HT-29 (cell line): ENCODE data around the gene RIBC1. TPM values are rescaled to one million over a fixed set of nuclear protein-coding genes. Genes with fewer than 3 reads are reported as not detected.
"Not testable (repeated sequence)": the region's sequence is repeated elsewhere in the genome, so short reads cannot be mapped to it uniquely, and the experiment has no call there.

Experiments used
- DNase-seq: peaks from one replicate; pipeline ENCODE4 v3.0.0-alpha.2; 2015; ENCODE audit warnings: low spot score
- total RNA-seq: library from RNA; depleted of rRNA; stranded (reverse); fragments of >200 nt; shearing (Covaris generic); gene quantifications from 2 replicates; pipeline ENCODE4 v1.2.3, GENCODE V29; 2014; rRNA removed

Gene RIBC1
- total RNA-seq = 2.6 and 3.4 TPM in 2 replicates

DNA sequence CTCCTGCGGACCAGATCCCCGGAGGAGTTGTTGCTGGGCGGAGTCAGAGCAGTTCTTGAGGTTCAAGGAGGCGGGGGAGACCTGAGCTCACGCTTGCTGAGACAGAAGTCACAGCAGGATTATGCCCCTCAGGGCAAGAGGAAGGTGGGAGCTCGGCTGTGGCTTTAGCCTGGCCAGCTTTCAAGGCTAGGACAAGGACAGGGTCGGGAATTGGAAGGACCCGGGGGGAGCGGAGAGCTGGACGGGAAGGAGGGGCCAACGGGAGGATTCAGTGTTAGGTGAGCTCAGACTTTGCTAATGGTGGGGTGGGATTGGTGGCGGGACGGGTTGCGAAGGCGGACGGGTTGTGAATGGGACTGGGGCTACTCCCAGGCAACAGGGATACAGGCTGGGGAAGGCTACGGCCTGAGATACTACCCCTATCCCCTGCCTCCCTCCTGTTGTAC, at the start of gene RIBC1:
RIBC1 (plus strand) TSS at position 13 of the 446 bp plus-strand sequence. CDS start 3,404 bp downstream, outside the sequence.
- no peak for DNase-seq

DNA sequence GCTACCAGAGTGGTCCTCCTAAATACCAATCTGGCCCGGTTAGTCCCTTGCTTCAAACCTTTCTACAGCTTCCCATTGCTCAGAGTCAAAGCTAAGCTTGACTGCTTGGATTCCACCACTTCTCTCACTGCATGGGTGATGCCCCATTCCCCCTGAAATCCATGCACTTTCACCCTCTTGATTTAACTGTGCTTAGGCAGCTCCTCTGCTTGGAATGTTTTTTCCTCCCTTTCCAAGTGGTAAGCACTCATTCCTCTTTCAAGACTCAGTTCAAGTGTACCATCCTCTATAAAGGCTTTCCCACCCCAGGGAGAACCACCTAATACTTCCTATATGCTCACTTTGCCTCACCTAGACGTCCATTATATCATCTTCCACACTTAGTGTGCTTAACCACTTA, 49.4 kb upstream of the RIBC1 start:
- no peak for DNase-seq

DNA sequence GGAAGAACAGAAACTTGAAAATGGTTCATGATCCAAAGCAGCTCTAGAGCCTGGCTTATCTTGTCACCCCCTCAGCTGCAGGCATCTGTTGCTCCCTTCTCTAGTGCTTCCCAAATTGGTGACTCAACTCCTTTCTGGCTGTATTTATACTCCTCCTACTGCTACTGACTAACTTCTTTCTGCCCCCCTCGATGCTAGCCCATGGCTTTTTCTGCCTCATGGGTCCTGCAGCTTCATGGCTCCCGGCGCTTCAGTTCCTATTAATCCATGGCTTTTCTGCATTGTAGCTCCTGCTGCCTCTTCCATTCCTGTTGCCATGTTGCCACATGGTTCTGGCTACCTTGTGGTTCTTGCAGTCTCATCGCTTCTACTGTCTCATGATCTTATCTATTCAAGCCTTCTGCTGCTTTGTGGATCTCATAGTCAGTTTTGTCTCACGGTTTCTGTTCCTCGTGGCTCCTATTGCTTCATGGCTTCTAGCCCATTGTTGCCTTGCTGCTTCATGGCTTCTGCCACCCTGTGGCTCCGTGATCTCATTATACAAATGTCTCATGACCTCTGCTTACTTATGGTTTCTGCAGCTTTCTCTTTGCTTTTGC, 48.4 kb upstream of the RIBC1 start:
- DNase-seq = no peak

DNA sequence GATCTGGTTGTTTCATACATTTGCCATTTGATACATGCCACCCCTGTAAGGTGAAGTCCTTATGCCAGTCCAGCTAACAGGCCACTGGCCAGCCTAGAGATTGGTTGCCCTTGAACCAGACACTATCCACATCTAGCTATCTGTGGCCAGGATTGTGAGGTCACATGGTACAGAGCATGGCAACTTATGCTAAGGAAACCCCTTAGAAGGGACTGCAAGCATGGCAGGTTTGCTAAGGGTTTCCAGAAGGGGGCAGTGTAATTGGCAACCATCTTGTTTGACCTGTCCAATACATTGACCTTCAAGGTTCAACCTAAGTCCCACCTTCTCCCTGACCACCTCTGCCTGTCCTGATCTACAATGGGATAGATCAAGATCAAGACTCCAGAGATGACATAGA, 47.8 kb upstream of the RIBC1 start:
- no peak for DNase-seq

DNA sequence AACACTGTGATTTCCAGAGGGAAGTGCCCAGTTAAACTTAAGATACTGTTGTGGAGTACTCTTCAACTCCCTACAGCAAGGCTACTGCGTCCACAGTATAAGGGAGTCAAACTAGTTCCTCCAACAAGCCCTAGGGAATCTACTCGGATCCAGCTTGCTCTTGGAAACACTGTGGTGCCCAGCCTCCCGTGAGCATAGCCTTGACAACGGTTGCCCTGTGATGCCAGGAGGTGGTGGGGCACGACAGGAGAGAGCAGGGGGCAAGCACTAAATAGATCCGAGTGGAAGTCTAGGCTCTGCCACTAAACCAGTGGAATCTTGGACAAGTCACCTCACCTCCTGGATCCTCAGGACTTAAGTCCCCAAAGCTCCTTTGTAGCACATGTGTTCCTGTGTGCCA, 45.8 kb upstream of the RIBC1 start:
- DNase-seq = no peak

DNA sequence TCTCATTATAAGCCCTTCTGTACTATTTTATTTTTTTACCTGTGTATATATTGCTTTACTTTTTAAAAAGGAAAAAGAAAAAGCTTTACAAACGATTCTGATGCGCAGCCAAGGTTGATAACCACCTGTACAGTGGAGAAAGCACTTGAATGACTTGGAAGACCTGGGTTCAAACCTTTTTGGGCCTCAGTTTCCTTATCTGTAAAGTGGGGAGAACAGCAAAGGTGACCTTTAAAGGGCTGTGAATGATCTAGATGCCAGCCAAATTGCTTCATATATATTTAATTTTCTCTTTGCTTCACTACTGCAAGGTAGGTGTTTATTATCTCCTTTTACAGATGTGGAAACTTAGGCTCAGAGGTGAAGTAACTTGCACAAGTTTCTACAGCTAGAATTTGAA, 45.2 kb upstream of the RIBC1 start:
- no peak for DNase-seq

DNA sequence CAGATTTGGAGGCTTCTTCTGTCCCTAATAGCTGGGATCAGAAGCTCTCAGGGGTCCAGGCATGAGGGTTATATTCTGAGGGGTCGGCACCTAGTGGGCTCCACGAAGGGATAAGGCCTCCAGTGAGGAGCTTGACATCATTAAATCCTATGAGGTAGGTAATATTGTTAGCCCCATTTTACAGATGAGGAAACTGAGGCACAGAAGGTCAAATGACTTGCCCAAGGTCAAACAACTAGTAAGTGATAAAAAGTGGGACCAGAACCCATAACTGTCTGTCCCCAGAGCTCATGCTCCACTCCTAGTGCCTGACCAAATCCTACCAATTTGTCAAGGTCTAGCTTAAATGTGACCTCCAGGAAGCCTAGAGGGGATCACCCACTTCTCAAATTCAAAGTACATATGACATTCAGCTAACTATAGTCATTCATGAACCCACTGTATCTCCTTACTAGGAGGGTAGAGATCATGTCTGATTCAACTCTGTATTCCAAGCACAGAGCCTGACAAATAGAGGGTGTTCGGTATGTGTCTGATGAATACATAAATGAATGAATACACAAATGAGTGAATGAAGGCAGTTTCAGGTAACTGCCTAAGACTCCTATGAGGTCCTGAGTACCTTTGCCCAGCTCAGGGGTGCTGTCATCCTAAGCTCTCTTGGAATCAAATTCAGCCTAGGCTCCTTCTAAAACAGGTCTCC, 43.5 kb upstream of the RIBC1 start:
- DNase-seq = no peak

DNA sequence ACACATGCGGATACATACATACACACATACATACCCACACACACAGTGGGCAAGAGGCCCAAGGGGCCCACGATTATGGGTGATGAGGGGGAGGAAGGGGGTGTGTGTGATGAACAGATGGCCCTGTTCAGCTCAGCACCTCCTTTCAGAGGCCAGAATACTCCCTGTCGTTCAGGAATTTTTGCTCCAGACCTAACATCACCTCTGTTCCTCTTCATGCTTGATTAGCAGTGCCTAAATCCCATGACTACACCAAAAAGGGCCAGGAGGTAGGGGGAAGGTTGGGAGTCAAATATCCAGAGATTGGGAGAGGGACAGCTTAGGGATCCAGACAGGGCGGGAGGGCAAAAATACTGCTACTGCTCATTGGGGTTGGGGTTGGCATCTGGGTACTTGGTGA, 42.9 kb upstream of the RIBC1 start:
- no peak for DNase-seq

DNA sequence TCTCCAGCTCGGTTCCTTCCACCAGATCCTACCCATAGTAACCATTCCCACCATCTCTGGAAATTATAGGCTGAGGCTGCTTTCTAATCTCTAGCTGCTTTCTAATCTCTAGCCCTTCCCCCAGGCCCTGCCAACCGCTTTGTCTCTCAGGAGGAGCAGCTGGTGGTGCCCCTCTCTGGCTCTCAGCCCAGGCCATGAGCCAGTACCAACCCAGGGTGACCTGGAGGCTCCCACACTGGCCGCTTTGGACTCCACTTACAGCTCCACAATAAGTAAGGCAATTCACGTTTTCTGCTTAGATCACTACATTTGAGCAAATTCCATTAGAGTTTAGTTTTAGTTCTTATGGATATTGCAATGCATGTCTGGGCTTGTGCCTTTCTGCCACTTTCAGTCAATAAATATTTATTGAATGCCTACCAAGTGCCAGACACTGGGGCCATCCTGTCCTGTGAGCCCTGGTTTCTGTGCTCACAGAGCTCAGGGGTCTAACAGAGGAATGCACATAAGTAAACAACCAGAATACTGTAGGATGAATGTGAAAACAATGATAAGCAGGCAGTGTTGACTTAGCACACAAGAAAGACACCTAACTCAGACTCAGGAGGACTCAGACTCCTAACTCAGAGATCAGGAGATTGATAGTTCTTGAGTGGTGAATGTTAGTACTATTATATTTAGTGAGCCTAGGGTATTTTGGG, 39.1 kb upstream of the RIBC1 start:
- DNase-seq = no peak

DNA sequence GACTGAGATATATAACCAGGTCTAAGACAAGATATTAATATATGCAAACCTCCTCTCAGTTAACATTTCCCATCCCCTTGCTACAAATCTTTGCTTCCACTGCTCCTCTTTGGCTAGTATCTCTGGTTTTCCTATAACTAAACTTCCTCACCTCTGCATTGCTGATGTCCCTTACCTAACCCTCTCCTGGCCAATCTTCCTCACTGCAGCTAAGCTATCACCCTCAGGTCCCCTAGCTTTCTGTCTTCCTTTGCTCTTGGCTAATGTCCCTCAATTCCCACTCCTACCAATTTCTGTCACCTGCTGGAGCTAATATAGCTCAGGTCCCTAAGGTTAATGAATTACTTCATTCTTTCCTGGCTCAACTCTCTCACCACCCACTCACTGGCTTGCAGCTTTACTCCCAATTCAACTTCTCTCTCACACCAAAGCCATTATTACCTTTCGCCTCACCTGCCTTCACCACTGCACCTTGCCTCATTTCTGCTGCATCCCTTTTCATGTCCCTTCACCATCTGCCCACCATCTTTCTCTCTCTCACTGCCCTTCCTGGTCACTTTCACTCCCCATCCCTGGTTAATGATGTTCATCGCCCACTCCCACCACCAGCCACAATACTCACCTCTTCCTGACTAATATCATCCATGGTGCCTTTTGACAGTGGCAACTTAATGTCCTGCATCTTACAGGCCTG, 26.9 kb upstream of the RIBC1 start:
- DNase-seq = no peak

DNA sequence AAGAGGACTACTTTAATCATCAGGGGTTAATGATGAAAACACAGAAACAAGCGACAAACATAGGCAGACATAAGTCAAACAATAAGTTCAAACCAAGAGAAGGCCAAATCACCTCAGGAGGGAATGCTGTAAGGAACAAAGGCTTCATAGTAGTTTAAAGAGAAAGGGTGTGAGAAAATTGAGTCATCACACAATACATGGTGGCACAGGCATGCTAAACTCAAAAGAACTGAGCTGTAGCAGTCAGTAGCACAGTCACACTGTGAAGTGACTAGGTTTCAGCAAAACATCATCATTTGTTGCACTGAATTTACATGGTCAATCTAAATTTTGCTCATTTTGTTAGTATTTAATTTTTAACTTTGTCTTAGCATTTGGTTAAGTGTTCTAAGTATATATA, 24.5 kb upstream of the RIBC1 start:
- no peak for DNase-seq

DNA sequence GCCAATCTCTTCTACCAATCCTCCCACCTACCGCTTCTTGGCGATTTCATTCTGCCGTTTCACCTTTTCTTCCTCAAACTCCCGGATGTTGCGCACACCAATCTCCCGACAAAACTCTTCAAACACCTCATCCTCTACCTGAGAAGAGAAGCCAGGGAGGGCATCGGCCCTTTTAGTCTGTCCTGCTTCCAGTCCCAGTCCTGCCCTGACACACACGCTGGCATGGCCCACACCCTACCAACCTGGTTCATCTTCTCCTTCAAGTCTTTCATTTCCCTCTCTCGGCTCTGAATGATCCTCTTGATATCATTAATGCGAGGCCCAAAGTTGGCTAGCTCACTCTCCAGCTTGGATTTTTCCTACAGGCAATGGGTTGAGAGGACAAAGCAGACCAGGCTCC, 19.1 kb upstream of the RIBC1 start:
- no peak for DNase-seq

DNA sequence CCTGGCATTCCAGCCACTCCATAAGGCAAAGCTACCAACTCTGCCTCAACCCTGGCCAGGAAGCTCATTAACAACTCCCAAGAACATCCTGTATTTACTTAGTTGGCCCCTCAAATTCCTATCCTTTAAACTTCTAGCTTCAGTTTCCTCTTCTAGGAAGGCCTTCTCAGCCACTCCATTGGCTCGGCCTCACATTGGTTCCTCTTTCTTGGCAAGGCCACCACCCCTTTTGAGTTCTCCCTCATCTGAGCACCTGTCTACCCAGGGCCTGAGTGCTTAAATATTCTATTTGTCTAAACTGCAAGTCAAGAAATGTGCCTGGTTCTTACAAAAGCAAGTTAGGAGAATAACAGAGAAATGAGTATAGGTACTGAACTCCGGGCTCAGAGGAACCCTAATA, 10.2 kb upstream of the RIBC1 start:
- no peak for DNase-seq

DNA sequence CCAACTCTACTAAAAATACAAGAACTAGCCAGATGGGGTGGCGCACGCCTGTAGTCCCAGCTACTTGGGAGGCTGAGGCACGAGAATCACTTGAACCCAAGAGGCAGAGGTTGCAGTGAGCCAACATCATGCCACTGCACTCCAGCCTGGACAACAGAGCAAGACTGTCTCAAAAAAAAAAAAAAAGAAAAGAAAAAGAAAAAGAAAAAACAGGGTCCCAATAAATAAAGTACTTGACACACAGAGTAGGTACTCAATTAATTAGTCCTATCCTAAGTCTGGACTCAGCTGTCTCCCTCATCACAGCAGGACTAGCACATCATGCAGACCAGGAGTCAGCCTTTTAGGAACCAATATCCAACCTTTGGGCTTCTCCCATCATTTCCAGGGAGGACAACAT, 2.3 kb upstream of the RIBC1 start:
- not testable (repeated sequence) for DNase-seq

DNA sequence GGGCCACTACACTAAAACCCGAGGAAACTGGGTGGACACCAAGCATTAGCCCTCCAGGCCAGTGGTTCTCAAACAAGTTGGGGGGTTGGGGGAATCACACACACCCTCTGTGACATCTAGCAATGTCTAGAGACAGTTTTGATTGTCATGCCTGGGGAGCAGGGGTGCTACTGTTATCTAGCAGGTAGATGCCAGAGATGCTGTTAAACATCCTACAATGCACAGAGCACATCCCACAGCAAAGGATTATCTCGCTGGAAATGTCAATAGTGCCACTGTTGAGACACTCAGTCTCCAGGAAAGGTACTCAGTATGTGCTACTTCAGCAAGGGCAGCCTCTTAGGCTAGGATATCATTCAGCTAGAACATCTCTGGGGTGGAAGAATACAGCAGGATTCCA, 1.5 kb upstream of the RIBC1 start:
- DNase-seq = no peak

DNA sequence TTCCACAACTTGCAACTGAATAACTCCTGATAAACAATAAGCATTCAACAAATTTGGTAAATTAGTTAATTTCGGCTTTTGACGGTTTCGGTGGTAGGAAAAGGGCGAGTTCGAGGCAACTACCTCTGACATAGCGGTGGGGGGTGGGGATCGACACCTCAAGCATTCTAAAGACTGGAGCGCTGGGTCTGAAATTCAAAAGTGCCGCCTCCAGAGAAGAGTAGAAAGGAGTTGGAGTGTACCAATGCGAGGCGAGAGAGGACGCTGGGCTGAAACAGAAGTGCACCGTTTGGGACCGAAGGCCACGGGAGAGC, 944 bp upstream of the RIBC1 start:
- no peak for DNase-seq

DNA sequence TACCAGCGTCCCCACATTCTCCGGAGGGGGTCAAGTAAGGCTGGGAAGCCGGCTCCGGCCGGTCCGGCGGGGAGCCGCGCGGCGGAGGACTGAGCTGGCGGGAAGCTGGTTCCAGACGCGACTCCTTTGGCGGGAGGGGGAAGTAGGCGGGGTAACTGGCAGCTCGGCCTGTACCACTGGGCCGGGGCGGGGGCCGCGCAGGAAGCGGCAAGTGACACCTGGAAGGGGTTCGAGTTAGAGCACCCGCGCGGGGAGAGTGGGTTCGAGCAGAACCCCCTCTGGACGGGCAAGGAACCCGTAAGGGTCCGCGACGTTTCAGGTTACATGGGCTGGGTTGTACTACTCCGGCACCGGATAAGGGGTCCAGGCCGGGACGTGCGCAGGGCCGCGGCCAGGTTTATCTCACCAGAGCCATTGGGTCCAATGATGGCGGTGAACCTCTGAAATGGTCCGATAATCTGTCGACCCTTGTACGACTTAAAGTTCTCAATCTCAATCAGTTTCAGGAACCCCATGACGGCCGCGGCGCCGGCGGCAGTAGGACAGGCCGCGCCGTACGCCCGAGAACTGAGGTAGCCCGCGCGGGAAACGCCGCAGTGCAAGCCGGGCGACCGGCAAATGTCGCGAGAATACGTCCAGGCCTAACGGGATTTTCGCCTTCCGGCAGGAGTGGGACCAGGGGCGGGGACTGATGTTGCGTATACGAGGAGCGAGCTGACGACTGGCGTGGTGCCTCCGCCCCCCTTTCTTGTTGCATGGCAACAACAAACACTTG, 400 bp upstream of the RIBC1 start, which contains the start of gene SMC1A:
SMC1A (minus strand) TSS at position 569 of the 775 bp plus-strand sequence; CDS start at position 515, 54 bp downstream.
- DNase-seq = peak; percentile 99

DNA sequence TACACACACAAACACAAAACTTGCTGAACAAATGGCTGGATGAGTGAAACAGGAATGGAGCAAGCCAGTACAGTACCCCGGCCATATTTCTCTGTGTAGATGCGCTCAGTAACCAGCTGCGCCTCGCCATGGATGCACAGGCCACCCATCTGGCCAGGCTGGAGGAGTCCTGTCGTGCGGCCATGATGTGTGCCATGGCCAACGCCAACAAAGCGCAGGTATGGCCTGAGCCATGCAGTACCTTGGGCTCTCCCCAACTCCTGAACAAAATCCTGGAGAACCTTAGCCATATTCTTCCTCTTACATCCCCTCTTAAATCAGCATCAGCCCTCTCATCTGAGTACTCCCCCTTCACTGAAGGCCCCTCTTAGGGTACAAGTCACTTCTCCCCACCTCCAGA, 7.1 kb downstream of the RIBC1 start:
- DNase-seq = no peak

DNA sequence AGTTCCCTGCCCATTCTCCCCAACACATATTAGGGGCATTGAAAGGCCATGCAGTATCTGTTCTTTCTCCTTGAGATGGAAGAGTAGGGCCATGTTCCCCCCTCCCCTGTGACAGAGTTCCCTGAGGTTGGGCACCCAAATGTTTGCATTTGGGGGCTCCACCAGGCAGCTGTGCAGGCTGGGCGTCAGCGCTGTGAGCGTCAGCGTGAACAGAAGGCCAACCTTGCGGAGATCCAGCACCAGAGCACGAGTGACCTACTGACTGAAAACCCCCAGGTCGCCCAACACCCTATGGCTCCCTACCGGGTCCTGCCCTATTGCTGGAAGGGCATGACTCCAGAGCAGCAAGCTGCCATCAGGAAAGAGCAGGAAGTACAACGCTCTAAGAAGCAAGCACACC, 7.6 kb downstream of the RIBC1 start:
- no peak for DNase-seq

DNA sequence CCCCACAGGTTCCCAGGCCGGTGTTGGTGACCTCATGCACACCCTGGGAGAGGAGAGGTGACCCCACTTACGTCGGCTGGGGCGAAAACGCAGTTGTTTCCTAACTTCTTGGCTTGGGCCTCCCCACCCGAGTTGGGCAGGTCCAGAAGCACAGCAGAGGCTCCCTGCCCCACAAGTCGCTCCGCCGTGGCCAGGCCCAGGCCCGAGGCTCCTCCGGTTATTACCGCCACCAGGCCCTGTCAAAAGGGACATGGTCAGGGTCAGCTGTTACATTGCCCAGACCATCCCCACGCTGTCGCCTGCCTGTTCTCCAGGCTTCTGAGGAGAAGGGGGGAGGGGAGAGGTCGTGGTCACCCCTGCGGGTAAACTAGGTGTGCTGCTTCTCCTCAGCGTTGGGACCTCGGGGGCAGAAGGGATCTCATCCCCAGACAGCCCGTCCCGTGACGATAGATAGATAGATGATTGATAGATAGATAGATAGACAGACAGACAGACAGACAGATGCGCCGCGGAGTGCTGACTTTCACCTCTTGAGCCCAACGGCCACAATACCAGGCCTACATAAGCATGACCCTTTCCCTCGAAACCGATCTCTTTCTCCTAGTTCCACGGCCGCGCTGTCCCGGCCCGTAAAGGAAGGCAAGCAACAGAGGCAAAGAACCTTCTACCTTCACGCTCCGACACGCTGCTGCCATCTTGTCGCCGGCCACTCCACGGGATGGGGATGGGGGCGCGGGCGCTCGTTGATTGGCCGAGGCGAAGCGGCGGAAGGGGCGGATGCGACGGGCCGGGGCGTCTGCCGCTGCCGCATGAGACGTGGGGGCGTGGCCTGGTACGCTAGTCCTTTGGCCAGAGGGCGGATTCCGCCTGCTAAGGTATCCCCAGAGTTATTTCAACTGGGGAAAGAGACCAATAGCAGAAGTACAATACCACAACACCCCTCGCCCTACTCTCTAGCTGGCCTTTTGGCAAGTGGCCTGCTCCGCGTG, 11.3 kb downstream of the RIBC1 start, which contains the start of gene HSD17B10:
HSD17B10 (minus strand) TSS at position 720 of the 989 bp plus-strand sequence; CDS start at position 695, 25 bp downstream.
- DNase-seq = peak; percentile 87
